H9 (cell line): ENCODE measurements around the gene MGAT5B. TPM values are rescaled to one million over a fixed set of nuclear protein-coding genes. Genes with fewer than 3 reads are reported as not detected.

Experiments
- DNase-seq: peaks from one replicate; pipeline ENCODE4 v3.0.0-alpha.2; 2017
- H2AFZ ChIP-seq: one replicate; pipeline ENCODE4 v1.6.1; 2013; ENCODE audit warnings: mild to moderate bottlenecking, low read length, control low read depth, moderate library complexity
- H2AK5ac ChIP-seq: 2 replicates; pipeline ENCODE4 v1.6.1; 2013; ENCODE audit warnings: low read length, control low read depth, mixed read lengths; ENCODE audit not compliant: insufficient read length
- H2BK120ac ChIP-seq: one replicate; pipeline ENCODE4 v1.6.1; 2013; ENCODE audit warnings: low read depth, mild to moderate bottlenecking, low read length, control low read depth, inconsistent platforms; ENCODE audit not compliant: poor library complexity, severe bottlenecking
- H2BK12ac ChIP-seq: 2 replicates; pipeline ENCODE4 v1.6.1; 2013; ENCODE audit warnings: low read length, control low read depth, mixed read lengths, low read depth; ENCODE audit not compliant: insufficient read length
- H2BK15ac ChIP-seq: 2 replicates; pipeline ENCODE4 v1.6.1; 2013; ENCODE audit warnings: low read depth, low read length, control low read depth
- H2BK20ac ChIP-seq: one replicate; pipeline ENCODE4 v1.6.1; 2013; ENCODE audit warnings: low read depth, mild to moderate bottlenecking, low read length, control low read depth, inconsistent platforms; ENCODE audit not compliant: poor library complexity, severe bottlenecking
- H2BK5ac ChIP-seq: 2 replicates; pipeline ENCODE4 v1.6.1; 2013; ENCODE audit warnings: low read length, control low read depth, mixed read lengths; ENCODE audit not compliant: insufficient read length
- H3K14ac ChIP-seq: 2 replicates; pipeline ENCODE4 v1.6.1; 2013; ENCODE audit warnings: low read length, control low read depth; ENCODE audit not compliant: insufficient read depth
- H3K18ac ChIP-seq: 2 replicates; pipeline ENCODE4 v1.6.1; 2013; ENCODE audit warnings: low read depth, mild to moderate bottlenecking, mixed read lengths, low read length, control low read depth; ENCODE audit not compliant: insufficient read length
- H3K23ac ChIP-seq: 2 replicates; pipeline ENCODE4 v1.6.1; 2013; ENCODE audit warnings: low read length, control low read depth, mixed read lengths, low read depth; ENCODE audit not compliant: insufficient read length
- H3K23me2 ChIP-seq: 2 replicates; pipeline ENCODE4 v1.6.1; 2013; ENCODE audit warnings: low read depth, mild to moderate bottlenecking, mixed read lengths, low read length, control low read depth; ENCODE audit not compliant: insufficient read length, poor library complexity, severe bottlenecking
- H3K27ac ChIP-seq: 2 replicates; pipeline ENCODE4 v1.5.1; 2013; ENCODE audit warnings: low read length, control low read depth, mixed read lengths, low read depth; ENCODE audit not compliant: insufficient read length
- H3K27me3 ChIP-seq: 2 replicates; pipeline ENCODE4 v1.6.1; 2013; ENCODE audit warnings: low read length, control low read depth, inconsistent platforms; ENCODE audit not compliant: insufficient read depth
- H3K4ac ChIP-seq: 2 replicates; pipeline ENCODE4 v1.6.1; 2013; ENCODE audit warnings: low read depth, mild to moderate bottlenecking, control low read depth, inconsistent platforms, low read length, moderate library complexity
- H3K4me1 ChIP-seq: 2 replicates; pipeline ENCODE4 v1.6.1; 2013; ENCODE audit warnings: low read length, control low read depth, inconsistent platforms; ENCODE audit not compliant: insufficient read depth
- H3K4me2 ChIP-seq: 2 replicates; pipeline ENCODE4 v1.6.1; 2013; ENCODE audit warnings: low read length, control low read depth, mixed read lengths; ENCODE audit not compliant: insufficient read length, insufficient read depth
- H3K56ac ChIP-seq: 2 replicates; pipeline ENCODE4 v1.6.1; 2013; ENCODE audit warnings: low read depth, mild to moderate bottlenecking, mixed read lengths, low read length, control low read depth; ENCODE audit not compliant: insufficient read length
- H3K79me1 ChIP-seq: 2 replicates; pipeline ENCODE4 v1.6.1; 2013; ENCODE audit warnings: low read depth, mild to moderate bottlenecking, moderate library complexity, low read length, control low read depth, inconsistent platforms; ENCODE audit not compliant: insufficient read depth, poor library complexity, severe bottlenecking
- H3K79me2 ChIP-seq: 2 replicates; pipeline ENCODE4 v1.6.1; 2013; ENCODE audit warnings: low read length, control low read depth, inconsistent platforms; ENCODE audit not compliant: insufficient read depth
- H3K9ac ChIP-seq: 2 replicates; pipeline ENCODE4 v1.6.1; 2013; ENCODE audit warnings: low read length, control low read depth, mixed read lengths; ENCODE audit not compliant: insufficient read length; ENCODE audit errors: extremely low read depth
- H3K9me3 ChIP-seq: one replicate; pipeline ENCODE4 v1.6.1; 2013; ENCODE audit warnings: low read depth, low read length, inconsistent platforms; ENCODE audit not compliant: control insufficient read depth
- H3T11ph ChIP-seq: one replicate; pipeline ENCODE4 v1.6.1; 2013; ENCODE audit warnings: mild to moderate bottlenecking, low read length, control low read depth, inconsistent platforms
- H4K20me1 ChIP-seq: one replicate; pipeline ENCODE4 v1.6.1; 2013; ENCODE audit not compliant: control insufficient read depth, insufficient read length, insufficient read depth
- H4K5ac ChIP-seq: 2 replicates; pipeline ENCODE4 v1.6.1; 2013; ENCODE audit warnings: low read depth, mild to moderate bottlenecking, mixed read lengths, low read length, control low read depth; ENCODE audit not compliant: insufficient read length
- H4K8ac ChIP-seq: replicated peaks from 2 replicates; pipeline ENCODE4 v1.6.1; 2013; ENCODE audit warnings: low read length, control low read depth, mixed read lengths, low read depth; ENCODE audit not compliant: insufficient read length
- H4K91ac ChIP-seq: 2 replicates; pipeline ENCODE4 v1.6.1; 2013; ENCODE audit warnings: low read depth, mild to moderate bottlenecking, moderate library complexity, mixed read lengths, low read length, control low read depth; ENCODE audit not compliant: insufficient read length
- H3K27ac Mint-ChIP-seq, 3 experiments: 2 replicates in 2 of 3; 3 replicates in 1 of 3; pipeline ENCODE4 v1.8.0; 2020 to 2021; ENCODE audit warnings: mixed read lengths in 3 of 3, mild to moderate bottlenecking in 1 of 3, moderate library complexity in 1 of 3
- H3K27me3 Mint-ChIP-seq: 2 replicates; pipeline ENCODE4 v1.8.0; 2021; ENCODE audit warnings: low read depth, mild to moderate bottlenecking, moderate library complexity, mixed read lengths
- H3K36me3 Mint-ChIP-seq, 3 experiments: 2 replicates in 2 of 3; 3 replicates in 1 of 3; pipeline ENCODE4 v1.8.0; 2020 to 2021; ENCODE audit warnings: low read depth in 3 of 3, mixed read lengths in 3 of 3; ENCODE audit not compliant: insufficient read depth in 1 of 3
- H3K4me1 Mint-ChIP-seq, 2 experiments: 2 replicates each; pipeline ENCODE4 v1.8.0; 2020; ENCODE audit warnings: mixed read lengths in 2 of 2
- H3K4me3 Mint-ChIP-seq, 2 experiments: 2 replicates in 1 of 2; 3 replicates in 1 of 2; pipeline ENCODE4 v1.8.0; 2020 to 2021; ENCODE audit warnings: mild to moderate bottlenecking in 2 of 2, mixed read lengths in 2 of 2, moderate library complexity in 1 of 2
- H3K9me3 Mint-ChIP-seq, 2 experiments: 2 replicates in 1 of 2; 3 replicates in 1 of 2; pipeline ENCODE4 v1.8.0; 2020; ENCODE audit warnings: mild to moderate bottlenecking in 2 of 2, mixed read lengths in 2 of 2, moderate library complexity in 1 of 2
- CTCF ChIP-seq: fragments of 200-600 bp; sonication (generic); conservative IDR thresholded peaks from 3 replicates; pipeline ENCODE4 v1.8.0; 2021; ENCODE audit warnings: antibody characterized with exemption, mild to moderate bottlenecking
- WGBS: extraction: QIAGEN DNeasy Blood & Tissue Kit; methylation state at CpG from one replicate; pipeline ENCODE4 v1.1.7; 2013; ENCODE audit warnings: missing lambda C conversion rate, low lambda C conversion rate, mixed read lengths; ENCODE audit not compliant: insufficient read length; ENCODE audit errors: extremely low coverage; 5-methylcytosine and 5-hydroxymethylcytosine counted together
- total RNA-seq: library from RNA; stranded (reverse); gene quantifications from 2 replicates; pipeline ENCODE4 v1.2.1, GENCODE V29; 2021

MGAT5B gene
- total RNA-seq, 1 experiment from 2014 or later = 4.9 TPM

GRCh38 chr17:76918811-76919210 is 50.6 kb downstream of the MGAT5B start:
- H3K27ac Mint-ChIP-seq = no peak overlapping the region
- H3K27ac ChIP-seq = no peak overlapping the region
- no peak overlapping the region for H3K4ac ChIP-seq
- no peaks in the 10 kb centered on the region for H3K9me3 ChIP-seq
- no peaks in the 10 kb centered on the region for H3K9me3 Mint-ChIP-seq
- no peak overlapping the region for H3K14ac ChIP-seq
- H3K9ac ChIP-seq = no peak overlapping the region
- H2BK12ac ChIP-seq = no peak overlapping the region
- no peak overlapping the region for H2BK15ac ChIP-seq
- WGBS = no CpG with 5 or more reads among the region's 6 CpGs
- H3K4me1 ChIP-seq = no peaks in the 10 kb centered on the region
- no peak overlapping the region for H3T11ph ChIP-seq
- no peaks in the 10 kb centered on the region for H3K27me3 Mint-ChIP-seq
- no peak overlapping the region for H3K4me2 ChIP-seq
- H2AK5ac ChIP-seq = no peak overlapping the region
- H3K4me1 Mint-ChIP-seq = peaks cover 17 to 34% of the 10 kb centered on the region in 2 experiments
- no peak overlapping the region for H3K56ac ChIP-seq
- H3K23ac ChIP-seq = no peak overlapping the region
- H3K23me2 ChIP-seq = no peaks in the 10 kb centered on the region
- H2BK120ac ChIP-seq = no peak overlapping the region
- H2AFZ ChIP-seq = no peak overlapping the region
- H4K8ac ChIP-seq = no peak overlapping the region
- no peaks in the 10 kb centered on the region for H3K79me2 ChIP-seq
- H4K20me1 ChIP-seq = no peaks in the 10 kb centered on the region
- H2BK5ac ChIP-seq = no peak overlapping the region
- H3K36me3 Mint-ChIP-seq = peaks cover 0 to 4% (median under 1%) of the 10 kb centered on the region in 3 experiments; a peak in 2 of 7 replicates
- no peak overlapping the region for H3K4me3 Mint-ChIP-seq
- H4K5ac ChIP-seq = no peak overlapping the region
- no peak for TF ChIP-seq CTCF
- no peaks in the 10 kb centered on the region for H3K27me3 ChIP-seq
- no peak overlapping the region for H2BK20ac ChIP-seq
- DNase-seq = no peak
- H4K91ac ChIP-seq = no peak overlapping the region
- no peaks in the 10 kb centered on the region for H3K79me1 ChIP-seq
- H3K18ac ChIP-seq = no peak overlapping the region
